Neural cell (in vitro differentiated cells): Measurements from ENCODE around the gene RAET1E.

ENCODE experiments used
- CTCF ChIP-seq: fragments of 450-650 bp; IDR thresholded peaks from 2 replicates; pipeline ENCODE4 v1.5.1; 2014; ENCODE audit warnings: antibody characterized with exemption, mild to moderate bottlenecking, moderate library complexity; ENCODE audit not compliant: poor library complexity, severe bottlenecking
- EP300 ChIP-seq: fragments of 450-650 bp; conservative IDR thresholded peaks from 2 replicates; pipeline ENCODE4 v1.6.1; 2014; ENCODE audit warnings: antibody characterized with exemption, mild to moderate bottlenecking, moderate library complexity; ENCODE audit not compliant: poor library complexity, severe bottlenecking
- EZH2 ChIP-seq: fragments of 200-600, 300-800 bp; shearing (Covaris generic), sonication (generic); IDR thresholded peaks from 2 replicates; pipeline ENCODE4 v1.6.1; 2014; ENCODE audit warnings: antibody characterized with exemption, low read length, borderline replicate concordance, mild to moderate bottlenecking; ENCODE audit not compliant: insufficient read depth, poor library complexity, severe bottlenecking
- MXI1 ChIP-seq: fragments of 450-650 bp; conservative IDR thresholded peaks from 2 replicates; pipeline ENCODE4 v1.6.1; 2014; ENCODE audit warnings: antibody characterized with exemption, mild to moderate bottlenecking; ENCODE audit not compliant: poor library complexity, severe bottlenecking
- POLR2AphosphoS5 ChIP-seq: IDR thresholded peaks from 2 replicates; pipeline ENCODE4 v1.6.1; 2012
- RAD21 ChIP-seq: fragments of 450-650 bp; conservative IDR thresholded peaks from 2 replicates; pipeline ENCODE4 v1.6.1; 2014; ENCODE audit warnings: antibody characterized with exemption, mild to moderate bottlenecking, moderate library complexity
- REST ChIP-seq: IDR thresholded peaks from 2 replicates; pipeline ENCODE4 v1.6.1; 2012; ENCODE audit warnings: borderline replicate concordance
- SMC3 ChIP-seq: fragments of 450-650 bp; conservative IDR thresholded peaks from 2 replicates; pipeline ENCODE4 v1.6.1; 2014; ENCODE audit warnings: antibody characterized with exemption, mild to moderate bottlenecking, moderate library complexity; ENCODE audit not compliant: poor library complexity
- TAF1 ChIP-seq: IDR thresholded peaks from 2 replicates; pipeline ENCODE4 v1.6.1; 2012; ENCODE audit warnings: low read depth

- TF ChIP-seq CTCF (no peak), EP300 (no peak), POLR2AphosphoS5 (no peak), EZH2 (no peak), SMC3 (no peak), RAD21 (no peak), TAF1 (no peak), REST (no peak), MXI1 (no peak)
Measured at GRCh38 chr6:149917679-149918078, 19.8 kb upstream of the RAET1E start.
